DOHH2 (cell line): Measurements from ENCODE around the gene DPH7.

Experiments
- EZH2phosphoT487 ChIP-seq: fragments of 200-600 bp; sonication (generic); IDR thresholded peaks from 2 replicates; pipeline ENCODE4 v1.6.1; 2017; ENCODE audit warnings: borderline replicate concordance, mild to moderate bottlenecking, antibody characterized with exemption, low read length, moderate library complexity, mixed read lengths
- TF ChIP-seq, protein P1 (sequence below): fragments of 200-600 bp; sonication (generic); IDR thresholded peaks from one replicate; pipeline ENCODE4 v1.5.1; 2014; ENCODE audit warnings: antibody characterized with exemption, mild to moderate bottlenecking, low read depth, low read length; ENCODE audit not compliant: poor library complexity, severe bottlenecking

DNA sequence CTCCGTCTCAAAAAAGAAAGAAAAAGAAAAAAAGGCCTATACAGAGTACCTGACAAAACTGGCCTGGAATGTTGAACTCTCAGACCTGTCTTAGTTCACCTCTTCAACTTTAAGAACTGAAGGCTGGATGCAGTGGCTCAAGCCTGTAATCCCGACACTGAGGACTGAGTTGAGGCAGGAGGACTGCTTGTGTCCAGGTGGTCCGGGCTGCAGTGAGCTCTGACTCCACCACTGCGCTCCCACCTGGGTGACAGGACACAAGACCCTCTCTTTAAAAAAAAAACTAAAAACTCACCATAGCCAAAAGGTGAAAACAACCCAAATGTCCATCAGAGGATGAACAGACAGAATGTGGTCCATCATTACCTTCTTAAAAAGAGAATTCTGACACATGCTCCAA is 20.6 kb downstream of the DPH7 start:
- TF ChIP-seq, protein P1, sequence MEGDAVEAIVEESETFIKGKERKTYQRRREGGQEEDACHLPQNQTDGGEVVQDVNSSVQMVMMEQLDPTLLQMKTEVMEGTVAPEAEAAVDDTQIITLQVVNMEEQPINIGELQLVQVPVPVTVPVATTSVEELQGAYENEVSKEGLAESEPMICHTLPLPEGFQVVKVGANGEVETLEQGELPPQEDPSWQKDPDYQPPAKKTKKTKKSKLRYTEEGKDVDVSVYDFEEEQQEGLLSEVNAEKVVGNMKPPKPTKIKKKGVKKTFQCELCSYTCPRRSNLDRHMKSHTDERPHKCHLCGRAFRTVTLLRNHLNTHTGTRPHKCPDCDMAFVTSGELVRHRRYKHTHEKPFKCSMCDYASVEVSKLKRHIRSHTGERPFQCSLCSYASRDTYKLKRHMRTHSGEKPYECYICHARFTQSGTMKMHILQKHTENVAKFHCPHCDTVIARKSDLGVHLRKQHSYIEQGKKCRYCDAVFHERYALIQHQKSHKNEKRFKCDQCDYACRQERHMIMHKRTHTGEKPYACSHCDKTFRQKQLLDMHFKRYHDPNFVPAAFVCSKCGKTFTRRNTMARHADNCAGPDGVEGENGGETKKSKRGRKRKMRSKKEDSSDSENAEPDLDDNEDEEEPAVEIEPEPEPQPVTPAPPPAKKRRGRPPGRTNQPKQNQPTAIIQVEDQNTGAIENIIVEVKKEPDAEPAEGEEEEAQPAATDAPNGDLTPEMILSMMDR = no peak
- TF ChIP-seq EZH2phosphoT487 = no peak
